Activated gamma-delta T cell (primary cell): ENCODE data around the gene DYRK1A.
"Not testable (repeated sequence)": the region's sequence is repeated elsewhere in the genome, so short reads cannot be mapped to it uniquely, and the experiment has no call there.

Source experiments
- DNase-seq: peaks from one replicate; lab custom pipeline; 2025; lab: John Stamatoyannopoulos, UW

Gene DYRK1A

GRCh38 chr21:37484535-37485474 is 118.2 kb downstream of the DYRK1A start:
- no peak for DNase-seq

GRCh38 chr21:37489553-37489952 is 123.0 kb downstream of the DYRK1A start:
- DNase-seq = no peak

- no peak for DNase-seq
Observed at GRCh38 chr21:37490084-37490483, 123.5 kb downstream of the DYRK1A start.

GRCh38 chr21:37496972-37497371 is 130.4 kb downstream of the DYRK1A start:
- no peak for DNase-seq

- DNase-seq = no peak
Observed at GRCh38 chr21:37498664-37499063, 132.1 kb downstream of the DYRK1A start.

- DNase-seq = no peak
Observed at GRCh38 chr21:37502947-37503346, 136.4 kb downstream of the DYRK1A start.

- no peak for DNase-seq
Observed at GRCh38 chr21:37503848-37504467, 137.4 kb downstream of the DYRK1A start.

- no peak for DNase-seq
Observed at GRCh38 chr21:37505963-37506362, 139.4 kb downstream of the DYRK1A start.

GRCh38 chr21:37507716-37508115 is 141.1 kb downstream of the DYRK1A start:
- DNase-seq = no peak

- no peak for DNase-seq
Observed at GRCh38 chr21:37508341-37508740, 141.8 kb downstream of the DYRK1A start.

- DNase-seq = no peak
Observed at GRCh38 chr21:37509802-37510393, 143.3 kb downstream of the DYRK1A start.

GRCh38 chr21:37511848-37512247 is 145.3 kb downstream of the DYRK1A start:
- no peak for DNase-seq

GRCh38 chr21:37513383-37513782 is 146.8 kb downstream of the DYRK1A start:
- no peak for DNase-seq

GRCh38 chr21:37514038-37514667 is 147.6 kb downstream of the DYRK1A start:
- DNase-seq = no peak

GRCh38 chr21:37516998-37517397 is 150.4 kb downstream of the DYRK1A start:
- no peak for DNase-seq

- DNase-seq = no peak
Observed at GRCh38 chr21:37520801-37521200, 154.2 kb downstream of the DYRK1A start.

- DNase-seq = no peak
Observed at GRCh38 chr21:37521658-37522057, 155.1 kb downstream of the DYRK1A start.

GRCh38 chr21:37522641-37523295 is 156.2 kb downstream of the DYRK1A start:
- DNase-seq = no peak

GRCh38 chr21:37524944-37525343 is 158.4 kb downstream of the DYRK1A start:
- DNase-seq = not testable (repeated sequence)

- DNase-seq = no peak
Observed at GRCh38 chr21:37525810-37526209, 159.2 kb downstream of the DYRK1A start.

GRCh38 chr21:37527103-37527502 is 160.5 kb downstream of the DYRK1A start:
- DNase-seq = no peak

GRCh38 chr21:37527716-37528115 is 161.1 kb downstream of the DYRK1A start:
- no peak for DNase-seq
